K562 (cell line): ENCODE measurements around the gene RNF144A. TPM values are rescaled to one million over a fixed set of nuclear protein-coding genes. Genes with fewer than 3 reads are reported as not detected.

Source experiments
- ATAC-seq: fragments of 200-7000 bp; cut with Tn5 transposase; 3 replicates; pipeline ENCODE4 v1.9.1; 2020; ENCODE audit warnings: moderate library complexity
- BruUV-seq: library from RNA; stranded (reverse); fragments of 400-500 nt; replicated peaks from 2 replicates; lab custom pipeline; 2021; lab: Mats Ljungman, UMichigan
- CTCF ChIA-PET: fragments of 300-600 bp; formaldehyde crosslinking; extraction: SDS; loops from one replicate; lab custom pipeline; 2021; ENCODE audit warnings: low intra/inter-chr PET ratio; lab: Yijun Ruan, JAX
- POLR2A ChIA-PET: fragments of 300-600, 350-650 bp; sonication (Branson Sonifier 250); formaldehyde crosslinking; extraction: SDS; loops from one replicate; lab custom pipeline; 2021; ENCODE audit warnings: antibody characterized with exemption, inconsistent platforms; lab: Yijun Ruan, JAX
- DNase-seq, 4 experiments: peaks; one replicate each; pipeline versions ENCODE4 v3.0.0 to v3.0.0-alpha.2; 2011 to 2018; ENCODE audit warnings: low spot score in 3 of 4, mixed read lengths in 3 of 4; ENCODE audit errors: extremely low read depth in 1 of 4
- FAIRE-seq: peaks from 2 replicates; lab custom pipeline; 2011; peaks lifted over from hg19 to GRCh38; lab: Jason Lieb, UNC
- H2AFZ ChIP-seq: 2 replicates; pipeline ENCODE4 v1.6.0; 2011; ENCODE audit warnings: low read depth, low read length, control low read depth, inconsistent platforms
- H3K27ac ChIP-seq: fragments of 200-600 bp; 3 replicates; pipeline ENCODE4 v1.8.0; 2011; ENCODE audit warnings: low read depth, mild to moderate bottlenecking, control low read depth, inconsistent platforms, low read length, moderate library complexity, mixed read lengths; ENCODE audit errors: extremely low read depth
- H3K27me3 ChIP-seq, 2 experiments: fragments of 300-600 bp in 1 of 2; 2 replicates in 1 of 2; 3 replicates in 1 of 2; pipeline versions ENCODE4 v1.6.0 to v1.8.0; 2011; ENCODE audit warnings: inconsistent platforms in 2 of 2, low read length in 2 of 2, mild to moderate bottlenecking in 1 of 2, mixed read lengths in 1 of 2, moderate library complexity in 1 of 2; ENCODE audit not compliant: control insufficient read depth in 2 of 2, insufficient read depth in 2 of 2
- H3K36me3 ChIP-seq: fragments of 300-600 bp; 3 replicates; pipeline ENCODE4 v1.8.0; 2011; ENCODE audit warnings: mild to moderate bottlenecking, low read length, inconsistent platforms; ENCODE audit not compliant: control insufficient read depth, insufficient read depth
- H3K4me1 ChIP-seq, 2 experiments: fragments of 200-600 bp in 1 of 2; replicated peaks in 1 of 2; 2 replicates in 1 of 2; 3 replicates in 1 of 2; pipeline versions ENCODE4 v1.5.1 to v1.8.0; 2011; ENCODE audit warnings: inconsistent platforms in 2 of 2, low read length in 2 of 2, mild to moderate bottlenecking in 1 of 2, mixed read lengths in 1 of 2, moderate library complexity in 1 of 2; ENCODE audit not compliant: control insufficient read depth in 2 of 2, insufficient read depth in 2 of 2
- H3K4me2 ChIP-seq: 2 replicates; pipeline ENCODE4 v1.6.1; 2011; ENCODE audit warnings: low read length, control low read depth, inconsistent platforms, mixed read lengths; ENCODE audit not compliant: insufficient read depth
- H3K4me3 ChIP-seq: fragments of 200-600 bp; sonication (generic), shearing (Covaris generic); 2 replicates; pipeline ENCODE4 v1.5.1; 2016; ENCODE audit warnings: control low read depth, inconsistent platforms
- H3K79me2 ChIP-seq: fragments of 200-600 bp; 3 replicates; pipeline ENCODE4 v1.8.0; 2011; ENCODE audit warnings: low read length, inconsistent platforms; ENCODE audit not compliant: control insufficient read depth, insufficient read depth
- H3K9ac ChIP-seq, 2 experiments: 2 replicates each; pipeline versions ENCODE4 v1.6.0 to v1.6.1; 2011; ENCODE audit warnings: low read depth in 2 of 2, low read length in 2 of 2, control low read depth in 1 of 2, inconsistent platforms in 1 of 2, mild to moderate bottlenecking in 1 of 2, mixed read lengths in 1 of 2; ENCODE audit not compliant: insufficient read depth in 1 of 2
- H3K9me1 ChIP-seq: one replicate; pipeline ENCODE4 v1.6.0; 2011; ENCODE audit warnings: inconsistent platforms, mild to moderate bottlenecking, low read length, moderate library complexity; ENCODE audit not compliant: control insufficient read depth, insufficient read depth
- H3K9me3 ChIP-seq: replicated peaks from 2 replicates; pipeline ENCODE4 v1.5.1; 2011; ENCODE audit warnings: low read depth, low read length, inconsistent platforms; ENCODE audit not compliant: control insufficient read depth, insufficient read depth
- H4K20me1 ChIP-seq: replicated peaks from 2 replicates; pipeline ENCODE4 v1.6.1; 2011; ENCODE audit warnings: low read length, inconsistent platforms, mixed read lengths; ENCODE audit not compliant: control insufficient read depth, insufficient read depth
- MCM5 ChIP-seq: fragments of 450-650 bp; IDR thresholded peaks from 2 replicates; pipeline ENCODE4 v1.6.1; 2016; ENCODE audit warnings: low read depth
- MITF ChIP-seq: IDR thresholded peaks from 2 replicates; pipeline ENCODE4 v1.6.1; 2014; ENCODE audit warnings: antibody characterized with exemption
- MTA1 ChIP-seq: fragments of 450-650 bp; IDR thresholded peaks from 2 replicates; pipeline ENCODE4 v1.6.1; 2017; ENCODE audit warnings: borderline replicate concordance
- PHF21A ChIP-seq: fragments of 450-650 bp; IDR thresholded peaks from 2 replicates; pipeline ENCODE4 v1.6.1; 2017; ENCODE audit warnings: low read depth, borderline replicate concordance
- POLR2G ChIP-seq: fragments of 200-400 bp; formaldehyde crosslinking; IDR thresholded peaks from 2 replicates; pipeline ENCODE4 v1.6.1; 2017; ENCODE audit warnings: low read depth, mild to moderate bottlenecking, antibody characterized with exemption, low read length, moderate library complexity
- PRPF4 ChIP-seq: fragments of 200-400 bp; formaldehyde crosslinking; IDR thresholded peaks from one replicate; pipeline ENCODE4 v1.6.1; 2017; ENCODE audit warnings: low read length, low read depth, mild to moderate bottlenecking; ENCODE audit not compliant: insufficient read depth, poor library complexity, severe bottlenecking
- RBM15 ChIP-seq: fragments of 200-400 bp; formaldehyde crosslinking; IDR thresholded peaks from 2 replicates; pipeline ENCODE4 v1.6.1; 2018; ENCODE audit warnings: mild to moderate bottlenecking, low read length, moderate library complexity; ENCODE audit not compliant: insufficient read depth
- SRF ChIP-seq, 2 experiments: fragments of 250-450, 450-650 bp in 1 of 2; sonication (Bioruptor Pico) in 1 of 2; sonication (generic) in 1 of 2; formaldehyde crosslinking; IDR thresholded peaks; 2 replicates each; pipeline versions ENCODE4 v1.5.0 to v1.5.1; 2020 to 2022; ENCODE audit warnings: mild to moderate bottlenecking in 1 of 2, missing genetic modification reagents in 1 of 2
- TRIM28 ChIP-seq: fragments of 450-650 bp; IDR thresholded peaks from 2 replicates; pipeline ENCODE4 v1.6.1; 2017
- ZNF277 ChIP-seq: fragments of 250-450 bp; sonication (Bioruptor Pico); IDR thresholded peaks from 2 replicates; pipeline ENCODE4 v1.8.0; 2022; ENCODE audit warnings: inconsistent platforms, mild to moderate bottlenecking, moderate library complexity, borderline replicate concordance
- WGBS: fragments of 100-300 bp; shearing (Covaris generic); methylation state at CpG from one replicate; pipeline ENCODE4 v1.1.6; 2016; ENCODE audit warnings: low coverage, mixed read lengths; ENCODE audit not compliant: insufficient coverage; ENCODE audit errors: missing lambda C conversion rate; 5-methylcytosine and 5-hydroxymethylcytosine counted together
- in situ Hi-C: fragments of 300-500 bp; cut with MboI; formaldehyde crosslinking; loops from 4 replicates; pipeline ENCODE4 v1.15.0; 2018; ENCODE audit warnings: inconsistent platforms, mixed read lengths
- intact Hi-C: fragments of 100-400 bp; cut with micrococcal nuclease; formaldehyde crosslinking; loops from 2 replicates; pipeline ENCODE4 v1.14.2; 2022
- polyA plus RNA-seq, 8 experiments: library from polyadenylated mRNA; depleted of rRNA in 4 of 8; stranded (reverse) in 5 of 8; unstranded in 3 of 8; fragments of >200 nt; fragmentation: Nextera tagmentation in 2 of 8; fragmentation: Illumina TruSeq in 1 of 8; extraction: Ambion mirVana in 2 of 8; extraction: Trizol in 1 of 8; gene quantifications; 2 replicates each; pipeline versions ENCODE4 v1.2.1 to v1.2.3, GENCODE V29; 2011 to 2014; ENCODE audit warnings: inconsistent platforms in 1 of 8, missing spikeins in 1 of 8
- total RNA-seq, 7 experiments: library from RNA; depleted of rRNA in 6 of 7; stranded (reverse); fragments of >200 nt in 6 of 7; fragmentation: Illumina TruSeq in 2 of 7; extraction: Trizol in 2 of 7; gene quantifications; 2 replicates each; pipeline versions ENCODE4 v1.2.1 to v1.2.3, GENCODE V29; 2011 to 2021; ENCODE audit warnings: low replicate concordance in 1 of 7
- TF ChIP-seq, protein P1 (sequence below): sonication (generic); formaldehyde crosslinking; IDR thresholded peaks from 2 replicates; pipeline ENCODE4 v1.9.0; 2022; ENCODE audit warnings: mild to moderate bottlenecking, missing genetic modification reagents

The RNF144A gene
- total and polyA plus RNA-seq, 9 of the 15 experiments (the other 6 are each of a cell fraction or from before 2014, with no cell fraction given): 0.96 to 11.3 (median 6.2) TPM

DNA sequence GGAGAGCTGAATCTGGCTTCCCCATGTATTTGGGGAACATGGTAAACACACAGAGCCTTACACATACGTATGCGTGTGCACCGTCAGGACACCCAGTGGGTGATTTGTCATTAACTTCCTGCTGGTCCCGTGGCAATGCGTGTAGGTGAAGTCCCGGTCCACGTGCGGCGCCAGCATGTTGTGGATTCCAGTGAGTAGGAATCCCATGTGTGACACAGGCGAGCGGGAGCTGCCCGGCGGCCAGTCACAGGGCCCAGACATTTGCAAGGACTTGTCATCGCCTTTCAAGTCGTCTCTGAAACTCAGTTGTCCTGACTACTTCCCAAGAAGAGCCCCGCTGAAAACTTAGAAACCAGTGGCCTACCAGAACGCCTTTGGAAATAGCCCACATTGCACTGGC is 102.0 kb downstream of the RNF144A start:
- no peaks in the 10 kb centered on the region for H3K9me3 ChIP-seq
- no peak overlapping the region for H3K4me3 ChIP-seq
- FAIRE-seq: no peak
- TF ChIP-seq MTA1 (no peak), MCM5 (no peak), POLR2G (no peak)
- ChIA-PET CTCF (no interaction called here), POLR2A (no interaction called here)
- peaks cover 2 to 14% of the 10 kb centered on the region in 2 experiments; a peak in 2 of 5 replicates for H3K4me1 ChIP-seq
- H3K27me3 ChIP-seq: no peaks in the 10 kb centered on the region
- H3K36me3 ChIP-seq: no peaks in the 10 kb centered on the region
- H3K27ac ChIP-seq: no peak overlapping the region
- no peak overlapping the region for H3K9ac ChIP-seq
- no peak overlapping the region for H3K4me2 ChIP-seq
- 81% methylated on average over 17 of the region's 17 CpGs for WGBS
- in situ Hi-C loops: loop anchor here (25.0 kb wide), 1 partner anchor 182 kb away; no protein-coding TSS in a partner anchor
- H4K20me1 ChIP-seq: no peaks in the 10 kb centered on the region
- intact Hi-C loops: no loop called here
- BruUV-seq: no TSS peak
- H3K79me2 ChIP-seq: no peaks in the 10 kb centered on the region
- H2AFZ ChIP-seq: no peak overlapping the region
- DNase-seq: no peak
- no peak for ATAC-seq
- no peaks in the 10 kb centered on the region for H3K9me1 ChIP-seq

DNA sequence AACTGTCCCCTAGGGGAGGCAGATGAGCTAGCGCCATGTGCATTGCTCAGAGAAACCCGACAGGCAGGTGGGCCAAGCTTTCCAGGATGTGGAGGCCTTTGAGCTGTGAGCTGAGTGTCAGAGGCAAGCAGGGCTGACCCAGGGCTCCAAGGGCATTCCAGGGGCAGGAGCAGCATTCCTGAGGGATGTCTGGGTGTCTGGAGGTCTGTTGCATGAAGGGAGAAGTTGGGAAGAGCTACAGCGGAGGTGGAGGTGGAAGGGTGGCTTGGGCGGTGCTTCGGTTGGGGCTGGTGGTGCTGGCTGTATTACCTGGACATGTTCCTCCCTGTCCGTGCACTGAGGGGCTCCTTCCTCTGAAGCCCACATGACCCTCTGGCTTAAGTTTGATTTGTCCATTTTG is 102.8 kb downstream of the RNF144A start:
- intact Hi-C loops: no loop called here
- TF ChIP-seq SRF (CRISPR knock-in tag; IDR thresholded peaks at IDR 0.05) (no peak), MITF (no peak), PRPF4 (no peak), RBM15 (no peak), PHF21A (no peak), ZNF277 (CRISPR knock-in tag) (no peak), TRIM28 (no peak)
- TF ChIP-seq, protein P1, sequence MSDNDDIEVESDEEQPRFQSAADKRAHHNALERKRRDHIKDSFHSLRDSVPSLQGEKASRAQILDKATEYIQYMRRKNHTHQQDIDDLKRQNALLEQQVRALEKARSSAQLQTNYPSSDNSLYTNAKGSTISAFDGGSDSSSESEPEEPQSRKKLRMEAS (CRISPR knock-in tag): no peak
- 58% methylated on average over 5 of the region's 6 CpGs for WGBS
- Histone ChIP-seq H4K20me1 (no peaks in the 10 kb centered on the region), H3K4me2 (no peak overlapping the region), H3K9ac (no peak overlapping the region), H3K27me3 (no peaks in the 10 kb centered on the region), H3K4me3 (no peak overlapping the region), H3K27ac (no peak overlapping the region), H3K79me2 (no peaks in the 10 kb centered on the region), H2AFZ (no peak overlapping the region), H3K4me1 (peaks cover 2 to 10% of the 10 kb centered on the region in 2 experiments; a peak in 2 of 5 replicates), H3K36me3 (peaks cover 4% of the 10 kb centered on the region; the same call in 2 of the 3 replicates), H3K9me3 (no peaks in the 10 kb centered on the region), H3K9me1 (no peaks in the 10 kb centered on the region)
- BruUV-seq: no TSS peak
- ChIA-PET CTCF (no interaction called here), POLR2A (interaction anchor here (0.8 kb wide), 1 partner anchor 17 kb away, joined by 3 read pairs; no protein-coding TSS in a partner anchor)
- ATAC-seq (no peak), FAIRE-seq (no peak), DNase-seq (no peak)
- in situ Hi-C loops: loop anchor here (25.0 kb wide), 1 partner anchor 183 kb away; no protein-coding TSS in a partner anchor
